Upper lobe of left lung (tissue), 6 donors: ENCODE data around the gene MICAL2. TPM values are rescaled to one million over a fixed set of nuclear protein-coding genes. Genes with fewer than 3 reads are reported as not detected.

Experiments
- ATAC-seq, 2 donors: fragments of 200-7000 bp; cut with Tn5 transposase; one replicate each; pipeline ENCODE4 v1.9.1; 2022; ENCODE audit warnings: mild to moderate bottlenecking in 2 of 2, moderate library complexity in 2 of 2; ENCODE audit not compliant: low FRiP score in 2 of 2
- DNase-seq, 2 donors: peaks; one replicate each; pipeline ENCODE4 v3.0.0-alpha.2; 2019 to 2020
- H3K27ac ChIP-seq, 4 donors: fragments of 200-600 bp; sonication (generic); one replicate each; pipeline ENCODE4 v1.5.1; 2016 to 2019
- H3K27me3 ChIP-seq, 4 donors: fragments of 200-600 bp; sonication (generic); one replicate each; pipeline ENCODE4 v1.5.1; 2017 to 2019
- H3K36me3 ChIP-seq, 4 donors: fragments of 200-600 bp; sonication (generic); one replicate each; pipeline ENCODE4 v1.5.1; 2016 to 2019
- H3K4me1 ChIP-seq, 4 donors: fragments of 200-600 bp; sonication (generic); one replicate each; pipeline ENCODE4 v1.5.1; 2018 to 2019
- H3K4me3 ChIP-seq, 4 donors: fragments of 200-600 bp; sonication (generic); one replicate each; pipeline ENCODE4 v1.5.1; 2017 to 2019; ENCODE audit warnings: mild to moderate bottlenecking in 2 of 4, moderate library complexity in 1 of 4
- H3K9me3 ChIP-seq, 4 donors: fragments of 200-600 bp; sonication (generic); one replicate each; pipeline ENCODE4 v1.5.1; 2018 to 2019
- EP300 ChIP-seq, 4 donors: sonication (generic); formaldehyde crosslinking; IDR thresholded peaks; one replicate each; pipeline ENCODE4 v1.5.1; 2017; ENCODE audit warnings: antibody characterized with exemption in 4 of 4, control low read depth in 2 of 4
- POLR2A ChIP-seq, 4 donors: fragments of 450-650 bp; IDR thresholded peaks; one replicate each; pipeline ENCODE4 v1.5.1; 2016 to 2017; ENCODE audit warnings: antibody characterized with exemption in 4 of 4, mild to moderate bottlenecking in 2 of 4
- POLR2AphosphoS5 ChIP-seq, 2 donors: sonication (generic); formaldehyde crosslinking; IDR thresholded peaks; one replicate each; pipeline ENCODE4 v1.5.1; 2017; ENCODE audit warnings: antibody characterized with exemption in 2 of 2
- WGBS, 2 donors: methylation state at CpG; one replicate each; pipeline ENCODE4 v1.1.5; 2017 to 2018; 5-methylcytosine and 5-hydroxymethylcytosine counted together
- total RNA-seq, 6 donors: library from RNA; depleted of rRNA in 4 of 6; stranded (reverse); fragments of >200 nt in 4 of 6; gene quantifications; one replicate each; pipeline versions ENCODE4 v1.1.0 to v1.2.1, GENCODE V29; 2016 to 2021
- TF ChIP-seq, protein P1 (sequence below), 6 experiments: fragments of 450-650 bp in 4 of 6; fragments of 200-600 bp in 2 of 6; sonication (generic) in 2 of 6; IDR thresholded peaks; one replicate each; pipeline ENCODE4 v1.5.1; 2016 to 2019; ENCODE audit warnings: antibody characterized with exemption in 6 of 6
- donor health status: DM: no; HTN: no; CAD: no; lungs with moderate emphysema.
- donor health status: DM: no; HTN: yes; CAD: no; lungs with severe emphysema.

Gene MICAL2
- total RNA-seq, 6 donors from 2014 or later, result 138 to 327 (median 175) TPM

DNA sequence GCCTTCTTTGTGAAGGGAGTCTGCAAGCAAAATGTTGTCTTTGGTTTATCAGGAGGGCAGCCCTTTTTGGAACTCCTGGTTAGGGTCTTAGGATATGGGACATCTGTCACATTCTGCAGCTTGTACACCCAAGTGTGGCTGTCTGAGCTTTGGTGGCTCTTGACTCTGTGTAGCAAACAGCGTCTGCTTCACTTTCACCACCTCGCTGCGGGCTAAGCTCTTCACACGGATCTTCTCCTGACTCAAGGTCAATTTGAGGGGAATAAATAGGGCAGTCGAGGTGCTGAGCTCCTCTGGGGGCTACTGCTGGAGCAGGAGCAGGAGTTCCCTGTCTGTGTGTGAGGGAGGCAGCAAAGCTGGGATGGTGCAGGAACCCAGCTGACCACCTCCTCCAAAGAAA lies 10.6 kb downstream of the MICAL2 start:
- ATAC-seq, result no peak

DNA sequence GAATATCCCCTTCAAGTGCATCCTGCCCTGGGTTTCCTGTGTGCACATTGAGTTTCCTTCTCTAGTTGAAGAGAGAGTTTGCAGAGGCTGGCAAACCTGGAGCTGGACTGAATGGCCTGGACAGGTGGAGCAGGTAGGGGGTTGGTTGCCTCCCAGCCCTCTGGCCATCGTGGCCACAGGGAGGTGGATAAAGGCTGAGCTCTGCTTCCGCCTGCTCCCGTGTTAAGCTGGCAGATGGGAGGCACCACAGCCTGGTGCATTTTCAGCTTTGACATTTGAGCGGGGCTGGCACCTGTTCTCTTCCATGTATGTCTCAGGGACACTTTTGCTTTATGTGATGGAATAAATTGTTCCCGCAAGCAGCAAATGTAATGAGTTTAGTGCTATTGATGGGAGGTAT lies 11.1 kb downstream of the MICAL2 start:
- TF ChIP-seq EP300 (IDR thresholded peaks at IDR 0.05) (no peak), POLR2A (IDR thresholded peaks at IDR 0.05) (no peak), POLR2AphosphoS5 (IDR thresholded peaks at IDR 0.05) (no peak)
- TF ChIP-seq, protein P1, sequence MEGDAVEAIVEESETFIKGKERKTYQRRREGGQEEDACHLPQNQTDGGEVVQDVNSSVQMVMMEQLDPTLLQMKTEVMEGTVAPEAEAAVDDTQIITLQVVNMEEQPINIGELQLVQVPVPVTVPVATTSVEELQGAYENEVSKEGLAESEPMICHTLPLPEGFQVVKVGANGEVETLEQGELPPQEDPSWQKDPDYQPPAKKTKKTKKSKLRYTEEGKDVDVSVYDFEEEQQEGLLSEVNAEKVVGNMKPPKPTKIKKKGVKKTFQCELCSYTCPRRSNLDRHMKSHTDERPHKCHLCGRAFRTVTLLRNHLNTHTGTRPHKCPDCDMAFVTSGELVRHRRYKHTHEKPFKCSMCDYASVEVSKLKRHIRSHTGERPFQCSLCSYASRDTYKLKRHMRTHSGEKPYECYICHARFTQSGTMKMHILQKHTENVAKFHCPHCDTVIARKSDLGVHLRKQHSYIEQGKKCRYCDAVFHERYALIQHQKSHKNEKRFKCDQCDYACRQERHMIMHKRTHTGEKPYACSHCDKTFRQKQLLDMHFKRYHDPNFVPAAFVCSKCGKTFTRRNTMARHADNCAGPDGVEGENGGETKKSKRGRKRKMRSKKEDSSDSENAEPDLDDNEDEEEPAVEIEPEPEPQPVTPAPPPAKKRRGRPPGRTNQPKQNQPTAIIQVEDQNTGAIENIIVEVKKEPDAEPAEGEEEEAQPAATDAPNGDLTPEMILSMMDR (IDR thresholded peaks at IDR 0.05), result no peak
- Histone ChIP-seq H3K4me3 (no peak overlapping the region), H3K4me1 (peaks cover 41 to 90% (median 44%) of the 10 kb centered on the region in 4 donors), H3K27me3 (no peaks in the 10 kb centered on the region), H3K36me3 (no peaks in the 10 kb centered on the region), H3K27ac (peak overlapping the region in 2 of 4 donors; percentile 38 to 47), H3K9me3 (no peaks in the 10 kb centered on the region)
- no peak for ATAC-seq
- WGBS, 2 donors, result 87 to 90% methylated on average over 1 to 5 of the region's 5 CpGs
- DNase-seq, result no peak

More for the DNA sequence above, 10.6 kb downstream of the MICAL2 start:
- Histone ChIP-seq H3K36me3 (no peaks in the 10 kb centered on the region), H3K27me3 (no peaks in the 10 kb centered on the region), H3K4me3 (no peak overlapping the region), H3K9me3 (no peaks in the 10 kb centered on the region), H3K4me1 (peaks cover 36 to 85% (median 39%) of the 10 kb centered on the region in 4 donors), H3K27ac (peak overlapping the region in 2 of 4 donors; percentile 38 to 47)
- 62 to 81% methylated on average over 5 of the region's 5 CpGs for WGBS, 2 donors
- TF ChIP-seq POLR2AphosphoS5 (IDR thresholded peaks at IDR 0.05), result no peak
- DNase-seq, result no peak

DNA sequence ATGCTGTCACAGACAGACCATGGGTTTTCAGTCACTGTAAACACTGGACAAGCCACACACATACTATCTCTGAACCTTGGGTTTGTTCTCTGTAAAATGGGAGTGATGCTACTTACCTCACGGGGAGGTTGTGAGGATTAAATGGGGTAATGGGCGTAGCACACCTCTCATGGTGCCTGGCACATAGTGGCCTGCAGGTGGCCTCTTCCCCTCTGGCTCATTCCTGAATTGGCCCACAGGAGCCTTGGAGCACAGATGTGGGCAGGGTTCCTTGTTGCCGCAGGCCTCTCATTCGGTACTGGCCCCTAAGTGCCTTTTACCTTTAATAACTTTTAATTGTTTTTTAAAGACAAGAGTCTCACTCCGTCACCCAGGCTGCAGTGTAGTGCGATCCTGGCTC lies 11.7 kb downstream of the MICAL2 start:
- peaks cover 45 to 91% (median 49%) of the 10 kb centered on the region in 4 donors for H3K4me1 ChIP-seq
- 62 to 77% methylated on average over 6 of the region's 6 CpGs for WGBS, 2 donors
- no peaks in the 10 kb centered on the region for H3K36me3 ChIP-seq

DNA sequence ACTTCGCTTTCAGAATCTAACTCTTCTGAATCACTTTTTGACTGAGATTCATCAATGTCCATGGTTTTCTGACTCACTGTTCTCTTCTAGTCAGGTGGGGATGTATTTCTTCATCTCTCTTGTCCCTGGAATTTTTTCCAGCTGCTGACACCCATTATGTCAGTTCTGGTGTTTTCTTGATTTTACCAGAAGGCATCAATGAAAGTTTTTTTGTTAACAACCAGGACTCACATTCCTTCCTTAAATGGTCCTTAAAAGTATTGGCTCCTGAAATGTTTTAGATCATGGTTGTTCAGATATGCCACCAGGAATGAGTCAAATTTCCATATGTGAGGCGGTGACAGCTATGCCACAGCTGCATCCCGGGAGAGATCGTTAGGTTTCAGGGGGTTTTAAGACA lies 12.9 kb downstream of the MICAL2 start:
- DNase-seq (no peak), ATAC-seq (no peak)
- TF ChIP-seq POLR2AphosphoS5 (IDR thresholded peaks at IDR 0.05) (no peak), EP300 (IDR thresholded peaks at IDR 0.05) (no peak), POLR2A (IDR thresholded peaks at IDR 0.05) (no peak)
- TF ChIP-seq, protein P1 (IDR thresholded peaks at IDR 0.05), result no peak
- 75 to 84% methylated on average over 4 of the region's 4 CpGs for WGBS, 2 donors
- peaks cover 44 to 92% (median 57%) of the 10 kb centered on the region in 4 donors for H3K4me1 ChIP-seq
- no peaks in the 10 kb centered on the region for H3K9me3 ChIP-seq
- H3K27me3 ChIP-seq, result no peaks in the 10 kb centered on the region
- no peak overlapping the region for H3K4me3 ChIP-seq
- H3K27ac ChIP-seq, result peak overlapping the region in 1 of 4 donors; percentile 35
- H3K36me3 ChIP-seq, result no peaks in the 10 kb centered on the region

More for the DNA sequence above, 11.7 kb downstream of the MICAL2 start:
- Histone ChIP-seq H3K27ac (peak overlapping the region in 1 of 4 donors; percentile 46), H3K27me3 (no peaks in the 10 kb centered on the region), H3K9me3 (no peaks in the 10 kb centered on the region), H3K4me3 (no peak overlapping the region)
- TF ChIP-seq, protein P1 (IDR thresholded peaks at IDR 0.05), result peak in 5 of 6 experiments; percentile 33 to 65 (median 60)
- TF ChIP-seq POLR2AphosphoS5 (IDR thresholded peaks at IDR 0.05), result no peak
- no peak for TF ChIP-seq EP300 (IDR thresholded peaks at IDR 0.05)
- TF ChIP-seq POLR2A (IDR thresholded peaks at IDR 0.05), result no peak
- ATAC-seq, result peak in 1 of 2 donors; percentile 55
- peak in 1 of 2 donors; percentile 76 for DNase-seq

DNA sequence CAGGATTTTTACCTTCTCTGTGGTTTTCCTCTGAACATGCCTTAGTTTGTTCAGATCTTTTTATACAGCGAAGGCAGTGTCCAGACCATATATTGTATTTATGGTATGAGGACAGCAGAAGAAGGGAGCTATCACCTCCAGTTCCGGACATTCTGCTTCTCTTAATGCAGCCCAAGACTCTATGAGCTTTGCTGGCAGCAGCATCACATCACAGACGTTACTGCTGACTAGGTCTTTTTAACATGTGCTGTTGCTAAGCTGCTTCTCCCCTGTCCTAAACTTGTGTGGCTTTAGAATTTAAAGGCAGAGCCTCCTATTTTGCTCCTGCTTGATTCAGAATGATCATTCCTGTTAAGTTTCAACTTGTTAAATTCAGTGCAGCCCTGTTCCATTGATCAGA lies 13.4 kb downstream of the MICAL2 start:
- DNase-seq (no peak), ATAC-seq (peak in 1 of 2 donors; percentile 44)
- H3K27me3 ChIP-seq, result no peaks in the 10 kb centered on the region
- no peak overlapping the region for H3K4me3 ChIP-seq
- H3K4me1 ChIP-seq, result peaks cover 44 to 91% (median 59%) of the 10 kb centered on the region in 4 donors
- H3K27ac ChIP-seq, result peak overlapping the region in 2 of 4 donors; percentile 35 to 61
- no peak for TF ChIP-seq POLR2A (IDR thresholded peaks at IDR 0.05)
- TF ChIP-seq, protein P1 (IDR thresholded peaks at IDR 0.05), result no peak
- TF ChIP-seq POLR2AphosphoS5 (IDR thresholded peaks at IDR 0.05), result no peak
- no peak for TF ChIP-seq EP300 (IDR thresholded peaks at IDR 0.05)
- WGBS, 2 donors, result 70 to 74% methylated on average over 3 of the region's 3 CpGs
- no peaks in the 10 kb centered on the region for H3K9me3 ChIP-seq
- H3K36me3 ChIP-seq, result no peaks in the 10 kb centered on the region
